Measurements from ENCODE around the gene CNTF. TPM values are rescaled to one million over a fixed set of nuclear protein-coding genes. Genes with fewer than 3 reads are reported as not detected.

Gene CNTF
- total and polyA plus RNA-seq, 10 of the 15 experiments (the other 5 are each of a cell fraction or from before 2014, with no cell fraction given): 0.16 to 2.3 (median 0.73) TPM

DNA sequence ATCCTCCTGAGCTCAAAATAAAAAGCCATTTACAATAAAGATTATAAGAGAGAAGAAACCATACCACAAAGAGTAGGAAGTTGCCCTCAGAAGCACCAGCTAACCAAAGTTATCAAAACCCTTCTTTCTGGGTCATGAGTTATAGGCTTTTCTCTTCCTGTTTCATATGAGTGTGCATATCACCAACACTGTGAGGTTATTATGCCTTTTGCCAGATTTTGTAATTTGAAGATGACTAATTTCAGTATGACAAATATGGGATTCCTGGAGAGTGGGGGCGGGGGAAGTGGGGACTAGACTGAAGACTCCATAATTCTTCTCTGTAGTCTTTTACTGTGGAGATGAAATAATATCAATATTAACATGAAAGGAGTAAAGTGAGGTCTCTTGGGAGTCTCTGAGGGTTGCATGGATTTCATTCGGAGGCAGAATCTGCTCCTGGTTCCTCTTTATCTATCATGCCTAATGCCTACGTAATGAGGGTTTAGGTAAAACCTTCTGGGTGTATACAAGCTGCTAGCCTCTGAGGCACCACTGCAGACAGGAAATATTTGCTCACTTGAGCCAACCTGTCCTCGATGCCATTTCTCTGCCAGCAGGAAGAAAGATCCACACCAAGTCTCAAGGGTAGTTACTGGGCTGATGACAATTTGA lies 48.9 kb upstream of the CNTF start (continued):
- TF ChIP-seq MEF2B (IDR thresholded peaks at IDR 0.05; ENCODE audit: partially characterized antibody, poor library complexity, severe bottlenecking) (peak; percentile 89), SMARCA5 (IDR thresholded peaks at IDR 0.05) (no peak), RBBP5 (conservative IDR thresholded peaks at IDR 0.05) (no peak), FOXK2 (IDR thresholded peaks at IDR 0.05) (no peak), JUND (IDR thresholded peaks at IDR 0.05; ENCODE audit: low read depth, low read length) (no peak; the same call in 1 of the 2 replicates), CHD2 (IDR thresholded peaks at IDR 0.05; ENCODE audit: borderline replicate concordance, low read depth, low read length) (no peak; the same call in 1 of the 2 replicates), SMAD5 (IDR thresholded peaks at IDR 0.05; ENCODE audit: low read depth) (no peak), POLR2AphosphoS5 (IDR thresholded peaks at IDR 0.05; ENCODE audit: low read length) (peak; percentile 85)
- TF ChIP-seq, protein P1, sequence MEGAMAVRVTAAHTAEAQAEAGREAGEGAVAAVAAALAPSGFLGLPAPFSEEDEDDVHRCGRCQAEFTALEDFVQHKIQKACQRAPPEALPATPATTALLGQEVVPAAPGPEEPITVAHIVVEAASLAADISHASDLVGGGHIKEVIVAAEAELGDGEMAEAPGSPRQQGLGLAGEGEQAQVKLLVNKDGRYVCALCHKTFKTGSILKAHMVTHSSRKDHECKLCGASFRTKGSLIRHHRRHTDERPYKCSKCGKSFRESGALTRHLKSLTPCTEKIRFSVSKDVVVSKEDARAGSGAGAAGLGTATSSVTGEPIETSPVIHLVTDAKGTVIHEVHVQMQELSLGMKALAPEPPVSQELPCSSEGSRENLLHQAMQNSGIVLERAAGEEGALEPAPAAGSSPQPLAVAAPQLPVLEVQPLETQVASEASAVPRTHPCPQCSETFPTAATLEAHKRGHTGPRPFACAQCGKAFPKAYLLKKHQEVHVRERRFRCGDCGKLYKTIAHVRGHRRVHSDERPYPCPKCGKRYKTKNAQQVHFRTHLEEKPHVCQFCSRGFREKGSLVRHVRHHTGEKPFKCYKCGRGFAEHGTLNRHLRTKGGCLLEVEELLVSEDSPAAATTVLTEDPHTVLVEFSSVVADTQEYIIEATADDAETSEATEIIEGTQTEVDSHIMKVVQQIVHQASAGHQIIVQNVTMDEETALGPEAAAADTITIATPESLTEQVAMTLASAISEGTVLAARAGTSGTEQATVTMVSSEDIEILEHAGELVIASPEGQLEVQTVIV (IDR thresholded peaks at IDR 0.05; ENCODE audit: borderline replicate concordance, partially characterized antibody): no peak

DNA sequence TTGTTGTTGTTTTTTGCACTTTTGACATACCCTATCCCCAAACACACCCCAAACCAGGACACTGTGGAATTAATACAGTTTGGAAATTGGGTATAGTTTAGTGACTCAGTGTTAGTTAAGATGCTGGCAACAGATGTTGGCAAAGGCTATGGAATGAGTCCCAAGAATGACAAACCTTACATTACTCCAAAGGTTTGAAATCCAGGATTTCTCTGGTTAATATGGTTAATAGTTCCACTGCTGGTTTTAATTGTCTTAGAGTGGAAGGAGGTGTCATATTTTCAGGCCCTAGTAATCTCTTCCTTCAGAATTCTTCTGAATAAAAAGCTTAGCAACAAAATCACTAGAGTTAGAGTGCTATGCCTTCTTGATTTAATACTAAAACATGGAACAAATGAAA lies 47.6 kb upstream of the CNTF start:
- peak overlapping the region; percentile 77 for H3K4me3 ChIP-seq
- FAIRE-seq: no peak
- H2AFZ ChIP-seq (ENCODE audit: control insufficient read depth, low read depth, low read length): no peak overlapping the region
- no peak for DNase-seq (ENCODE audit: low read depth, low spot score)
- ChIA-PET SMC1A (ENCODE audit: uncharacterized antibody, unreplicated experiment) (interaction anchor here (2.3 to 4.0 kb wide), 3 partner anchors 7 to 98 kb away, joined by 5 to 49 read pairs (median 23); no protein-coding TSS in a partner anchor), POLR2A (interaction anchor here (0.9 to 1.1 kb wide), 4 partner anchors 13 to 72 kb away, joined by 3 to 6 read pairs (median 3); no protein-coding TSS in a partner anchor), RAD21 (ENCODE audit: unreplicated experiment) (interaction anchor here (0.9 to 3.3 kb wide), 8 partner anchors 8 to 583 kb away, joined by 3 to 27 read pairs (median 8); no protein-coding TSS in a partner anchor), CTCF (interaction anchor here (0.9 to 3.6 kb wide), 6 partner anchors 7 to 72 kb away, joined by 3 to 54 read pairs (median 10); no protein-coding TSS in a partner anchor)
- no peaks in the 10 kb centered on the region for H3K9me3 ChIP-seq (replicated peaks; ENCODE audit: control insufficient read depth, insufficient read depth, low read length)
- H3K36me3 ChIP-seq (ENCODE audit: control insufficient read depth in 2 of 2, insufficient read depth in 2 of 2, low read length in 1 of 2): peaks cover 1 to 5% of the 10 kb centered on the region in 2 experiments
- peak overlapping the region; percentile 98 for H3K4me2 ChIP-seq (ENCODE audit: control insufficient read depth, insufficient read depth)
- TF ChIP-seq POLR2AphosphoS2 (IDR thresholded peaks at IDR 0.05; ENCODE audit: low read depth, low read length): 0 out of 2 replicates have a peak, but pooled peaks have one; percentile 26
- TF ChIP-seq TBL1XR1 (IDR thresholded peaks at IDR 0.05; ENCODE audit: low read depth, low read length): no peak
- no peaks in the 10 kb centered on the region for H3K27me3 ChIP-seq (replicated peaks in 1 of 2; ENCODE audit: control insufficient read depth in 2 of 2, insufficient read depth in 2 of 2, low read length in 1 of 2)
- no peak for ATAC-seq
- H3K27ac ChIP-seq (ENCODE audit: control insufficient read depth, insufficient read depth): peak overlapping the region; percentile 99
- H3K9ac ChIP-seq (ENCODE audit: control insufficient read depth, insufficient read depth, low read length): peak overlapping the region; percentile 100
- intact Hi-C loops (cut with micrococcal nuclease; ENCODE audit: unreplicated experiment): loop anchor here (5.0 to 10.0 kb wide), 4 partner anchors 212 to 980 kb away; no protein-coding TSS in a partner anchor
- peaks cover 9% of the 10 kb centered on the region for H3K4me1 ChIP-seq (ENCODE audit: control insufficient read depth, insufficient read depth, low read length)
- H3K79me2 ChIP-seq (ENCODE audit: control insufficient read depth, insufficient read depth, low read length): peaks cover 76% of the 10 kb centered on the region
- BruUV-seq (replicated peaks): TSS peak; percentile 67
- H4K20me1 ChIP-seq (ENCODE audit: control insufficient read depth, insufficient read depth): no peaks in the 10 kb centered on the region
- in situ Hi-C loops (cut with MboI): loop anchor here (5.0 to 25.0 kb wide), 5 partner anchors 530 to 1238 kb away; partner anchors contain the start of genes FAM111B, P2RX3, PATL1 and SSRP1

All from GM12878 (cell line).